Liver (tissue), 9 donors: ENCODE results near the gene L2HGDH. TPM values are rescaled to one million over a fixed set of nuclear protein-coding genes. Genes with fewer than 3 reads are reported as not detected.

Experiments used
- DNase-seq: peaks from one replicate; pipeline ENCODE4 v3.0.0-alpha.2; 2017; ENCODE audit warnings: low spot score
- H3K27ac ChIP-seq, 2 donors: one replicate each; pipeline ENCODE4 v1.7.0; 2013; ENCODE audit warnings: inconsistent platforms in 2 of 2, low read length in 2 of 2, control low read depth in 1 of 2, low read depth in 1 of 2, mild to moderate bottlenecking in 1 of 2
- H3K27me3 ChIP-seq, 4 donors: one replicate each; pipeline versions ENCODE4 v1.6.1 to v1.7.0; 2013; ENCODE audit warnings: low read length in 3 of 4, inconsistent platforms in 1 of 4, mild to moderate bottlenecking in 1 of 4, moderate library complexity in 1 of 4; ENCODE audit not compliant: control insufficient read depth in 4 of 4, insufficient read depth in 4 of 4
- H3K36me3 ChIP-seq, 4 donors: one replicate each; pipeline versions ENCODE4 v1.6.1 to v1.7.0; 2013; ENCODE audit warnings: low read length in 3 of 4, mild to moderate bottlenecking in 3 of 4, low read depth in 1 of 4, moderate library complexity in 1 of 4; ENCODE audit not compliant: control insufficient read depth in 4 of 4, insufficient read depth in 3 of 4
- H3K4me1 ChIP-seq, 4 donors: one replicate each; pipeline versions ENCODE4 v1.6.1 to v1.7.0; 2013; ENCODE audit warnings: low read length in 3 of 4, mild to moderate bottlenecking in 3 of 4, moderate library complexity in 1 of 4; ENCODE audit not compliant: control insufficient read depth in 4 of 4, insufficient read depth in 4 of 4
- H3K4me3 ChIP-seq, 3 donors: one replicate each; pipeline versions ENCODE4 v1.6.1 to v1.7.0; 2013; ENCODE audit warnings: low read length in 3 of 3, control low read depth in 1 of 3, low read depth in 1 of 3, mild to moderate bottlenecking in 1 of 3
- H3K9ac ChIP-seq, 2 donors: one replicate each; pipeline ENCODE4 v1.7.0; 2013; ENCODE audit warnings: low read length in 2 of 2, mild to moderate bottlenecking in 2 of 2, moderate library complexity in 2 of 2, control low read depth in 1 of 2, low read depth in 1 of 2
- H3K9me3 ChIP-seq, 4 donors: one replicate each; pipeline versions ENCODE4 v1.6.1 to v1.7.0; 2013; ENCODE audit warnings: low read length in 3 of 4; ENCODE audit not compliant: control insufficient read depth in 4 of 4
- ATF3 ChIP-seq: IDR thresholded peaks from 2 replicates; pipeline ENCODE4 v1.6.1; 2016; ENCODE audit warnings: antibody characterized with exemption
- EGR1 ChIP-seq, 2 donors: IDR thresholded peaks; 2 replicates each; pipeline ENCODE4 v1.6.1; 2016 to 2018; ENCODE audit warnings: antibody characterized with exemption in 2 of 2, low read depth in 2 of 2
- FOXA1 ChIP-seq: IDR thresholded peaks from 2 replicates; pipeline ENCODE4 v1.6.1; 2016; ENCODE audit warnings: antibody characterized with exemption
- FOXA2 ChIP-seq: IDR thresholded peaks from 2 replicates; pipeline ENCODE4 v1.6.1; 2016; ENCODE audit warnings: antibody characterized with exemption
- GABPA ChIP-seq, 2 donors: IDR thresholded peaks in 1 of 2; conservative IDR thresholded peaks in 1 of 2; 2 replicates each; pipeline ENCODE4 v1.6.1; 2016; ENCODE audit warnings: antibody characterized with exemption in 2 of 2, mild to moderate bottlenecking in 1 of 2, moderate library complexity in 1 of 2
- HNF4A ChIP-seq, 2 donors: conservative IDR thresholded peaks; 2 replicates each; pipeline ENCODE4 v1.6.1; 2016; ENCODE audit warnings: antibody characterized with exemption in 2 of 2, mild to moderate bottlenecking in 2 of 2
- HNF4G ChIP-seq: IDR thresholded peaks from 2 replicates; pipeline ENCODE4 v1.6.1; 2016; ENCODE audit warnings: antibody characterized with exemption
- JUND ChIP-seq, 2 donors: IDR thresholded peaks; 2 replicates each; pipeline ENCODE4 v1.6.1; 2016; ENCODE audit warnings: antibody characterized with exemption in 2 of 2
- MAX ChIP-seq: IDR thresholded peaks from 2 replicates; pipeline ENCODE4 v1.6.1; 2016; ENCODE audit warnings: antibody characterized with exemption
- NR2F2 ChIP-seq: IDR thresholded peaks from 2 replicates; pipeline ENCODE4 v1.6.1; 2016; ENCODE audit warnings: antibody characterized with exemption
- RAD21 ChIP-seq, 2 donors: IDR thresholded peaks; 2 replicates each; pipeline ENCODE4 v1.6.1; 2016; ENCODE audit warnings: antibody characterized with exemption in 2 of 2, mild to moderate bottlenecking in 2 of 2
- RXRA ChIP-seq, 2 donors: IDR thresholded peaks; 2 replicates each; pipeline ENCODE4 v1.6.1; 2017 to 2018; ENCODE audit warnings: antibody characterized with exemption in 2 of 2, mild to moderate bottlenecking in 1 of 2
- SP1 ChIP-seq: IDR thresholded peaks from 2 replicates; pipeline ENCODE4 v1.6.1; 2018; ENCODE audit warnings: antibody characterized with exemption, mild to moderate bottlenecking
- YY1 ChIP-seq: IDR thresholded peaks from 2 replicates; pipeline ENCODE4 v1.6.1; 2016; ENCODE audit warnings: antibody characterized with exemption, mild to moderate bottlenecking
- ZBTB33 ChIP-seq: IDR thresholded peaks from 2 replicates; pipeline ENCODE4 v1.6.1; 2016; ENCODE audit warnings: antibody characterized with exemption
- WGBS: extraction: QIAGEN DNeasy Blood & Tissue Kit; methylation state at CpG from one replicate; pipeline ENCODE4 v1.1.7; 2013; 5-methylcytosine and 5-hydroxymethylcytosine counted together
- polyA plus RNA-seq, 2 donors: library from polyadenylated mRNA; stranded (reverse) in 1 of 2; unstranded in 1 of 2; fragments of 200-250 nt in 1 of 2; fragments of >200 nt in 1 of 2; fragmentation: Nextera tagmentation in 1 of 2; extraction: Ambion mirVana in 1 of 2; gene quantifications; one replicate each; pipeline versions ENCODE4 v1.2.1 to v1.2.3, GENCODE V29; 2013 to 2015
- total RNA-seq, 2 donors: library from RNA; depleted of rRNA; stranded (reverse); fragments of >200 nt; gene quantifications; one replicate each; pipeline ENCODE4 v1.2.3, GENCODE V29; 2014
- TF ChIP-seq, protein P1 (sequence below): fragments of 150-350 bp; IDR thresholded peaks from 2 replicates; pipeline ENCODE4 v1.5.1; 2017; ENCODE audit warnings: improper control_type of control experiment, low read depth, low read length; ENCODE audit not compliant: missing input control
- TF ChIP-seq, protein P2 (sequence below): IDR thresholded peaks from 2 replicates; pipeline ENCODE4 v1.6.1; 2016; ENCODE audit warnings: antibody characterized with exemption, mild to moderate bottlenecking
- donor health status: healthy.
- donor health status: healthy.
- donor health status: healthy.
- donor health status: healthy.
- donor health status: healthy.

L2HGDH gene
- total and polyA plus RNA-seq, 4 donors = 3.8 to 9.0 (median 5.4) TPM

GRCh38 chr14:50254248-50254647 lies 57.8 kb downstream of the L2HGDH start:
- TF ChIP-seq SP1 (no peak), ATF3 (no peak), HNF4G (no peak), MAX (no peak), YY1 (no peak), FOXA1 (no peak), JUND (IDR thresholded peaks at IDR 0.05) (no peak), NR2F2 (no peak), FOXA2 (no peak), RXRA (IDR thresholded peaks at IDR 0.05) (no peak), ZBTB33 (no peak), EGR1 (IDR thresholded peaks at IDR 0.05; ENCODE audit: low read depth in 2 of 2) (no peak), HNF4A (conservative IDR thresholded peaks at IDR 0.05) (no peak), RAD21 (IDR thresholded peaks at IDR 0.05) (no peak)
- TF ChIP-seq, protein P1, sequence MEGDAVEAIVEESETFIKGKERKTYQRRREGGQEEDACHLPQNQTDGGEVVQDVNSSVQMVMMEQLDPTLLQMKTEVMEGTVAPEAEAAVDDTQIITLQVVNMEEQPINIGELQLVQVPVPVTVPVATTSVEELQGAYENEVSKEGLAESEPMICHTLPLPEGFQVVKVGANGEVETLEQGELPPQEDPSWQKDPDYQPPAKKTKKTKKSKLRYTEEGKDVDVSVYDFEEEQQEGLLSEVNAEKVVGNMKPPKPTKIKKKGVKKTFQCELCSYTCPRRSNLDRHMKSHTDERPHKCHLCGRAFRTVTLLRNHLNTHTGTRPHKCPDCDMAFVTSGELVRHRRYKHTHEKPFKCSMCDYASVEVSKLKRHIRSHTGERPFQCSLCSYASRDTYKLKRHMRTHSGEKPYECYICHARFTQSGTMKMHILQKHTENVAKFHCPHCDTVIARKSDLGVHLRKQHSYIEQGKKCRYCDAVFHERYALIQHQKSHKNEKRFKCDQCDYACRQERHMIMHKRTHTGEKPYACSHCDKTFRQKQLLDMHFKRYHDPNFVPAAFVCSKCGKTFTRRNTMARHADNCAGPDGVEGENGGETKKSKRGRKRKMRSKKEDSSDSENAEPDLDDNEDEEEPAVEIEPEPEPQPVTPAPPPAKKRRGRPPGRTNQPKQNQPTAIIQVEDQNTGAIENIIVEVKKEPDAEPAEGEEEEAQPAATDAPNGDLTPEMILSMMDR = no peak
- TF ChIP-seq, protein P2, sequence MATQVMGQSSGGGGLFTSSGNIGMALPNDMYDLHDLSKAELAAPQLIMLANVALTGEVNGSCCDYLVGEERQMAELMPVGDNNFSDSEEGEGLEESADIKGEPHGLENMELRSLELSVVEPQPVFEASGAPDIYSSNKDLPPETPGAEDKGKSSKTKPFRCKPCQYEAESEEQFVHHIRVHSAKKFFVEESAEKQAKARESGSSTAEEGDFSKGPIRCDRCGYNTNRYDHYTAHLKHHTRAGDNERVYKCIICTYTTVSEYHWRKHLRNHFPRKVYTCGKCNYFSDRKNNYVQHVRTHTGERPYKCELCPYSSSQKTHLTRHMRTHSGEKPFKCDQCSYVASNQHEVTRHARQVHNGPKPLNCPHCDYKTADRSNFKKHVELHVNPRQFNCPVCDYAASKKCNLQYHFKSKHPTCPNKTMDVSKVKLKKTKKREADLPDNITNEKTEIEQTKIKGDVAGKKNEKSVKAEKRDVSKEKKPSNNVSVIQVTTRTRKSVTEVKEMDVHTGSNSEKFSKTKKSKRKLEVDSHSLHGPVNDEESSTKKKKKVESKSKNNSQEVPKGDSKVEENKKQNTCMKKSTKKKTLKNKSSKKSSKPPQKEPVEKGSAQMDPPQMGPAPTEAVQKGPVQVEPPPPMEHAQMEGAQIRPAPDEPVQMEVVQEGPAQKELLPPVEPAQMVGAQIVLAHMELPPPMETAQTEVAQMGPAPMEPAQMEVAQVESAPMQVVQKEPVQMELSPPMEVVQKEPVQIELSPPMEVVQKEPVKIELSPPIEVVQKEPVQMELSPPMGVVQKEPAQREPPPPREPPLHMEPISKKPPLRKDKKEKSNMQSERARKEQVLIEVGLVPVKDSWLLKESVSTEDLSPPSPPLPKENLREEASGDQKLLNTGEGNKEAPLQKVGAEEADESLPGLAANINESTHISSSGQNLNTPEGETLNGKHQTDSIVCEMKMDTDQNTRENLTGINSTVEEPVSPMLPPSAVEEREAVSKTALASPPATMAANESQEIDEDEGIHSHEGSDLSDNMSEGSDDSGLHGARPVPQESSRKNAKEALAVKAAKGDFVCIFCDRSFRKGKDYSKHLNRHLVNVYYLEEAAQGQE = no peak
- H3K4me3 ChIP-seq = no peak overlapping the region

DNA sequence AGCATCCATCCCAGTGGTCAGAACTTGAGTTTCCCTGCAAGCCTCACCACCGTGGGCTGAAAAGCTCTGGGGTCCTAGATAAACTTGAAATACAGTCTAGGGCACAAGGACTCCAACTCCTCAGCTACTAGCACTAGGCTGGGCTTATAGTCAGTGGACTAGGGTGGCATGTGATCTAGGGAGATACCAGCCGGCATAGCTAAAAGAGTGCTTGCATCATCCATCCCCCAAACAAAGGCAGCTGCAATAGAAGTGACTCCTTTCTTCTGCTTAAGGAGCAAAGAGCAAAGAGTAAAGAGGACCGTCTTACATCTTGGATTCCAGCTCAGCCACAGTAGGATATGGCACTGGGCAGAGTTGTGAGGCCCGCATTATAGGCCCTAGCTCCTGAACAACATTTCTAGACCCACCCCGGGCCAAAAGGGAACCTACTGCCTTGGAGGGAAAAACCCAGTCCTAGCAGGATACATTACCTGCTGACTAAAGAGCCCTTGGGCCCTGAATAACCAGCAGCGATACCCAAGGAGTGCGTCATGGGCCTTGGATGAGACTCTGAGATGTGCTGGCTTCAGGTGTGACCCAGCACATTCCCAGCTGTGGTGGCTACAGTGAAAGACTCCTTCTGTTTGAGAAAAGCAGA lies 62.8 kb downstream of the L2HGDH start:
- TF ChIP-seq HNF4G (no peak), NR2F2 (no peak), ZBTB33 (no peak), ATF3 (no peak), YY1 (no peak), RAD21 (IDR thresholded peaks at IDR 0.05) (no peak), SP1 (no peak), RXRA (IDR thresholded peaks at IDR 0.05) (no peak), GABPA (IDR thresholded peaks at IDR 0.05 in 1 of 2, conservative IDR thresholded peaks at IDR 0.05 in 1 of 2) (no peak), EGR1 (IDR thresholded peaks at IDR 0.05; ENCODE audit: low read depth in 2 of 2) (no peak), MAX (no peak), JUND (IDR thresholded peaks at IDR 0.05) (no peak)
- TF ChIP-seq, protein P1 = no peak
- Histone ChIP-seq H3K36me3 (peaks cover 0 to 8% (median 4%) of the 10 kb centered on the region in 4 donors), H3K27ac (no peak overlapping the region), H3K4me3 (no peak overlapping the region), H3K27me3 (no peaks in the 10 kb centered on the region), H3K4me1 (no peaks in the 10 kb centered on the region), H3K9me3 (no peaks in the 10 kb centered on the region), H3K9ac (no peak overlapping the region)
- DNase-seq = no peak
- 91% methylated on average over 7 of the region's 7 CpGs for WGBS

More at GRCh38 chr14:50254248-50254647, 57.8 kb downstream of the L2HGDH start:
- Histone ChIP-seq H3K9ac (no peak overlapping the region), H3K4me1 (no peaks in the 10 kb centered on the region), H3K27ac (no peak overlapping the region), H3K9me3 (no peaks in the 10 kb centered on the region), H3K27me3 (no peaks in the 10 kb centered on the region), H3K36me3 (peaks cover 0 to 4% (median under 1%) of the 10 kb centered on the region in 4 donors)
- 96% methylated on average over 3 of the region's 3 CpGs for WGBS
- DNase-seq = no peak
